Right cardiac atrium (tissue), 5 donors: Measurements from ENCODE around the gene SLC37A1. TPM values are rescaled to one million over a fixed set of nuclear protein-coding genes. Genes with fewer than 3 reads are reported as not detected.

ENCODE experiments used
- ATAC-seq, 2 donors: fragments of 200-7000 bp; cut with Tn5 transposase; one replicate each; pipeline versions ENCODE4 v1.8.0 to v1.9.1; 2020; ENCODE audit warnings: moderate library complexity in 2 of 2, mild to moderate bottlenecking in 1 of 2
- DNase-seq, 3 donors: peaks; one replicate each; pipeline ENCODE4 v3.0.0-alpha.2; 2020
- H3K27ac ChIP-seq: one replicate; pipeline ENCODE4 v1.5.1; 2013; ENCODE audit warnings: mild to moderate bottlenecking, low read length, control low read depth, moderate library complexity
- H3K27me3 ChIP-seq: one replicate; pipeline ENCODE4 v1.6.1; 2013; ENCODE audit not compliant: control insufficient read depth, insufficient read depth
- H3K4me1 ChIP-seq: one replicate; pipeline ENCODE4 v1.6.1; 2013; ENCODE audit warnings: low read length; ENCODE audit not compliant: control insufficient read depth, insufficient read depth
- H3K4me3 ChIP-seq: one replicate; pipeline ENCODE4 v1.5.1; 2013; ENCODE audit warnings: low read length, control low read depth
- H3K9me3 ChIP-seq: one replicate; pipeline ENCODE4 v1.6.1; 2013; ENCODE audit warnings: low read length; ENCODE audit not compliant: control insufficient read depth
- WGBS: extraction: QIAGEN DNeasy Blood & Tissue Kit; methylation state at CpG from one replicate; pipeline ENCODE4 v1.1.7; 2013; 5-methylcytosine and 5-hydroxymethylcytosine counted together
- intact Hi-C, 4 donors: fragments of 100-400 bp; cut with DNase I; formaldehyde crosslinking; loops; one replicate each; pipeline versions ENCODE4 v1.11.0 to v1.14.0; 2022 to 2023
- polyA plus RNA-seq: library from polyadenylated mRNA; stranded (reverse); fragments of 200-250 nt; gene quantifications from one replicate; pipeline ENCODE4 v1.2.3, GENCODE V29; 2013
- total RNA-seq, 4 donors: library from RNA; stranded (reverse); fragmentation: NEBNext Ultra II Directional; extraction: Animal tissue kit (Norgen Biotek cat#: 25700); gene quantifications; one replicate each; pipeline ENCODE4 v1.2.1, GENCODE V29; 2021
- donor health status: healthy with polysubstance abuse.
- donor health status: DM: no; HTN: yes; CAD: no.
- donor health status: DM: no; HTN: no; CAD: no.
- donor health status: DM: no; HTN: yes; CAD: no; lungs with severe emphysema.
- donor health status: DM: yes; HTN: yes; CAD: no.

Gene SLC37A1
- total and polyA plus RNA-seq, 5 donors, result 1.9 to 2.9 (median 2.9) TPM

DNA sequence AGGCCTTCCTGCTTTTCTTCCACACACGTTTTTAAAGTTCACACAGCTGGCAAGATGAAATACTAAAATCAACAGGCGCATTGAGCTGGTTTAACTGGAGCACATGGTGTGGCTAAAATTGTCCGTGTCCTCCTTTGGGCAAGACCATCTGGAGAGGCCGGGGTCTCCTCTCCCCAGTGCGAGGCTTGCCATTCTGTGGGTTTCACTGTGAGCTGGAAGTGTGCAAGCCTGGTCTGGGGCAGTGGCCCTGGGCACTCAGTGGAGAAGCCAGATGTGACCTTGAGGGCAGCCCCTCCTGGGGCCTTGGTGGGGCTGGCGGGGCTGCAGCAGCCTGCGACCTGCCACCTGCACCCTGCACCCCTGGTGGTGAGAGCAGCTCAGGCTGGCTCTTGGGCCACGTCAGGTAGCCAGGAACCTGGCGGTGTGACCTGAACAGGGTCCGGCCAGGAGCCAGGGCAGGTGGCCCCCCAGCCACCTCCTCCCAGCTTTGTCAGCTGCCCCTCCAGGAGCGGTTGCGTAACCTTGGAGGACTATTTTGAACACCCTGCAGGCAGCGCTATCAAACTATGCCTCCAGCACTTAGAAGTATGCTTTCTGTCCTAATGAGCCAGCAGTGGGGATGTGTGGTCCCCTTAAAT lies 52.4 kb downstream of the SLC37A1 start:
- no peaks in the 10 kb centered on the region for H3K4me1 ChIP-seq
- no peak for ATAC-seq
- WGBS, result 91% methylated on average over 13 of the region's 13 CpGs
- H3K4me3 ChIP-seq, result no peak overlapping the region
- no peaks in the 10 kb centered on the region for H3K9me3 ChIP-seq
- H3K27ac ChIP-seq, result no peak overlapping the region
- intact Hi-C loops, result no loop called here
- H3K27me3 ChIP-seq, result no peaks in the 10 kb centered on the region
- DNase-seq, result no peak

DNA sequence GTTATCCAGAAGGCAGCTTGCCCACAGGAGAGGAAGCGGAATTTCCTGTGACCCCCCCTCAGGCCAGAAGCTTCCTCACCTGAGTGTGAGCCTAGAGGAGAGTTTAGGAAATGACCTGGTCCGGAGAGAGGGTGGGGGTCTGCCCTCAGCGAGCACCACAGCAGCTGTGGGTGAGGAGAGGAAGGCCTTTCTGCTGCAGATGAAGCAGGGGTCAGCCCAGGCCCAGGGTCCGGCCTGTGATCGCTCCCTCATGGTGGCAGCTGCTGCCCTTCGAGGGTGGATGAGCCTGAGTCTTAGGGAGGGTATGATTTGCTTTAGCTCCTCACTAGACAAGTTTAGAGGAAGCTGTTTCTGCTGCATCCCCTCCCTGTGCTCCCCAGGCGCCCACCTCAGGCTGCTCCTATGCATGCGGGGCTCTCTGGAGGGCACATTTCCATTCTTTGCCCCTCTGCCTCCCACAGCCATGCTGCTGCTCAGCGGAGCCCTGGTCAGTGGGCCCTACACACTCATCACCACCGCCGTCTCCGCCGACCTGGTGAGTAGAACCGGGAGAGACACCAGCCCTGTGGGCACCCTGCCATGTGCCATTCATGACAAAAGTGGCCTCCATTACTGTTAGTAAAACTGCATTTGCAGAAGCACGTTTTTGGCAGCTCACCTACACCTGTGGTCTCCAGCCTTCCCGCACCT lies 53.0 kb downstream of the SLC37A1 start:
- H3K4me3 ChIP-seq, result no peak overlapping the region
- no peak overlapping the region for H3K27ac ChIP-seq
- DNase-seq (peak in 1 of 3 donors; percentile 4), ATAC-seq (no peak)
- WGBS, result 89% methylated on average over 16 of the region's 16 CpGs
- H3K9me3 ChIP-seq, result no peaks in the 10 kb centered on the region
- no peaks in the 10 kb centered on the region for H3K4me1 ChIP-seq
- intact Hi-C loops, result no loop called here
- H3K27me3 ChIP-seq, result no peaks in the 10 kb centered on the region

DNA sequence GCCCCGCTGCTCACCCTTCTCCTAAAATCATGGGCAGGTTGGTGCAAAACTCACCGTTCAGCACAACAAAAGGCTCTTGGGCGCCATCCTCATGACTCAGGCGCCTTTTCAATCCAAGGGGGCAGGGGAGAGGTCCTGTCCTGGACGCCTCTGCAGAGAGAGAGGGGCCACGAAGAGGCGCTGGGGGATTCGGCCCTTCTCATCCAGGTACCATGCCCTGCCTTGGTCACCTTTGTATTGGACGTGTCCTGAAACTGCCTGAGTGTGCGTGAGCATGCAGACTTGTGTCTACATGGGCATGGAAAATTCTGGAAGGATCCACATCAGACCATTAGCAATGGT lies 53.5 kb downstream of the SLC37A1 start:
- Histone ChIP-seq H3K9me3 (no peaks in the 10 kb centered on the region), H3K4me3 (no peak overlapping the region), H3K27me3 (no peaks in the 10 kb centered on the region), H3K4me1 (no peaks in the 10 kb centered on the region), H3K27ac (no peak overlapping the region)
- intact Hi-C loops, result no loop called here
- no peak for ATAC-seq
- 94% methylated on average over 10 of the region's 10 CpGs for WGBS
- no peak for DNase-seq

DNA sequence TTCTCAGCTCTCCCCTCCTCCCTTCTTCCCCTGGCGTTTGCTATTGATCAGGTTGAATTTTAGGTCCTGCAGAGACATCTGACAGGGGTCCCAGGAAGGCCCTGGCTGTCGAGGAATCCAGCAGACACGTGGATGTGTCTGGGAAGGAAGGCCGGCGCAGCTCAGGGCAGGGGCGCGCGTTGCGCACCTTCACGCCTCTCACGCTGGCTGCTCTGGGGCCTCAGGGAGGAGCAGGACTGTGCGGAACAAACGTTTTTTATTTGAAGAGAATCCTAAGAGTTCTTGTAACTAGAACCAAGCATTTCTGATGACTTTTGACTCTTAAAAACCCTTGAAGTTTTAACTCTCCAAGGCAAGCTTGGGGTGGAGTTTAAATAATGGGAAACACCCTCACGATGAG lies 54.2 kb downstream of the SLC37A1 start:
- DNase-seq (peak in 1 of 3 donors; percentile 17), ATAC-seq (no peak)
- Histone ChIP-seq H3K27ac (no peak overlapping the region), H3K9me3 (no peaks in the 10 kb centered on the region), H3K4me1 (no peaks in the 10 kb centered on the region), H3K4me3 (no peak overlapping the region), H3K27me3 (no peaks in the 10 kb centered on the region)
- intact Hi-C loops, result no loop called here
- WGBS, result 85% methylated on average over 14 of the region's 14 CpGs

DNA sequence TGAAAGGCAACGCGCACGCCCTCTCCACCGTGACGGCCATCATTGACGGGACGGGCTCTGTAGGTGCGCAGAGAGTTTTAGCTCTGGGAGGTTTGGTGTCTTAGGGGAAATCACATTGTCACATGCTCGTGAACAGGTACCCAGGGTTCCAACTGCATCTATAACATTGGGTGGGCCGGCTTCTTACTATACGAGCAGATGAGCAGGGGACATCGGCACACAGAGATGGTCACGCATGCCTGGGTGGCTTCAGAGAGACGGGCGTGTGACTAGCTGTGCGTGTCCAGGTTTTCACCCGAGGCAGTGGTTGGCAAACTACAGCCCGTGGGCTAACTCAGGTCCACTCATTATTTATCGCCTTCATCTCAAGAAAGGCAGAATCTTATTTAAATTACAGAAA lies 54.7 kb downstream of the SLC37A1 start:
- DNase-seq, result peak in 1 of 3 donors; percentile 21
- 96% methylated on average over 19 of the region's 19 CpGs for WGBS
- H3K4me1 ChIP-seq, result no peaks in the 10 kb centered on the region
- H3K27me3 ChIP-seq, result no peaks in the 10 kb centered on the region
- no peak for ATAC-seq
- H3K4me3 ChIP-seq, result no peak overlapping the region
- no peaks in the 10 kb centered on the region for H3K9me3 ChIP-seq
- intact Hi-C loops, result no loop called here
- no peak overlapping the region for H3K27ac ChIP-seq

DNA sequence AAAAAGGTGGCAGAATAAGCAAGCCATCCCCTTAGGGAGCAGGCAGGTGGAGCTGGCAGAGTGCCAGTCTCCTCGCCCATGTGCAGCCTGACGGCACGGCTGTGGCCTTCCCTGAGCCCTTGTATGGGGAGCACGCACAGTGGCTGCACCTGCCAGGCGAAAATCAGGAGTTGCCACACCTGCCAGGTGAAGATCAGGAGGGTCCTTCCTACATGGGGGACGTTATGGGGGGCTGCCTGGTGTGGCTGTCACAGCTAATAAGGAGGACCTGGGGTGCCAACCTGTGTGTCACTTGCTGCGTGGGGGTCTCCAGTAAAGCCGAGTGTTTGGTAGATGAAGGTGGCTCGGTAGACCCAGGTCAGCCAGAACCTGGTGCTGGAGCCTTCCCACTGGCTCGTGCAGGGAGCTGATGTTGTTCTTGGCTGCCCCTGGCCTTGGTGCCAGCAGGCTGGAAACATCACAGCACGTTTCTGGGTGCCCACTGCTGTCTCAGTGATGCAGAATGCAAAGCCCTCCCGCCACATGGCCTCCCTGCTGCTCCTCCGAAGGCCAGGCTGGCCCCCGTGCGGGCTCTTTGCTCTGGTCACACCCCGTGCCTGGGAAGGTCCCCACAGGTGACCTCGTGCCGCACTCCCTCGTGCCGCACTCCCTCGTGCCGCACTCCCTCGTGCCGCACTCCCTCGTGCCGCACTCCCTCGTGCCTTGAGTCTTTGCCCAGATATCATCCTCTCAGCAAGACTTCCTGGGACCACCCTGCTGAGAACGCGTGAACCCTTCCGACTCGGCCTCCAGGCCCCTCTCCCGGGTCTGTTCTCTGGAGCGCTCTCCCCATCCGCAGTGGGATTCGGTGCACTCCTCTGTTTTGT lies 55.4 kb downstream of the SLC37A1 start:
- Histone ChIP-seq H3K27me3 (no peaks in the 10 kb centered on the region), H3K4me3 (no peak overlapping the region), H3K4me1 (no peaks in the 10 kb centered on the region), H3K9me3 (no peaks in the 10 kb centered on the region), H3K27ac (no peak overlapping the region)
- DNase-seq, result peak in 1 of 3 donors; percentile 50
- WGBS, result 88% methylated on average over 35 of the region's 35 CpGs
- no peak for ATAC-seq
- intact Hi-C loops, result no loop called here

DNA sequence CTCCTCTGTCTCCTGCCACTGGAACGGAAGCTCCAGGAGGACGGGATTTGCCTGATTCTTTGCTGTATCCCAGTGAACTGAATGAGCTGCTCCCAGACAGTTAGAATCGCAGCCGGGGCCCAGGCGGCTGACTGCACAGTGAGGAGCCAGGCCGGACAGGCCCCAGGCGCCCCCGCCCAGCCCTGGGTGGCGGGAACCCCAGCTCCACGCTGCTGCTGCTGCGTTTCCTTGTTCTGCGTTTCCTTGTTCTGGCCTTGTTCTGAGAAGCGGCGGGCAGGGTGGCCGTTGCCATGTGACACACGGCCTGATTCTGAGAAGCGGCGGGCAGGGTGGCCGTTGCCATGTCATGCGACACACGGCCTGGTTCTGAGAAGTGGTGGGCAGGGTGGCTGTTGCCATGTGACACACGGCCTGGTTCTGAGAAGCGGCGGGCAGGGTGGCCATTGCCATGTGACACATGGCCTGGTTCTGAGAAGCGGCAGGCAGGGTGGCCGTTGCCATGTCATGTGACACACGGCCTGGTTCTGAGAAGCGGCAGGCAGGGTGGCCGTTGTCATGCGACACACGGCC lies 56.2 kb downstream of the SLC37A1 start:
- WGBS, result 92% methylated on average over 31 of the region's 31 CpGs
- peak in 1 of 3 donors; percentile 33 for DNase-seq
- no peak for ATAC-seq
- H3K27me3 ChIP-seq, result no peaks in the 10 kb centered on the region
- H3K4me1 ChIP-seq, result no peaks in the 10 kb centered on the region
- no peak overlapping the region for H3K4me3 ChIP-seq
- intact Hi-C loops, result no loop called here
- no peak overlapping the region for H3K27ac ChIP-seq
- no peaks in the 10 kb centered on the region for H3K9me3 ChIP-seq

DNA sequence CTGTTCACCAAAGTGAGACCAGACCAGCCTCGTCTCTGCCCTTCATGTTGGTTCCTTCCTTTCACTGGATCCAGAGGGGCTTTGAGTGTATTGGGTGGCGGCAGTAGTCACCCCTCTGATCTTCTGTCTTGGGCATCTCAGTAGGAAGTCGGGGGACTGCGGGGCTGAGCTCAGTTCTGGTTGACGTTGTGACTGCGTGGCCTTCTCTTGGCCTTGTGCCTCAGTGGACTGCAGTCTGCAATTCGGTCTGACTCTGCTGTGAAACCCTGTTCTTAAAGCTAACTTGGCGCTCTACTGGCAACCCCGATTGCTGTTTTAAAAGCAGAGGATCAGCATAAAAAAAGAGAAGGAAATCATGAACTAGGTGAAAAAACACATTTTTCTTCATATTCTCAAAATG lies 56.7 kb downstream of the SLC37A1 start:
- Histone ChIP-seq H3K27me3 (no peaks in the 10 kb centered on the region), H3K4me3 (no peak overlapping the region), H3K4me1 (no peaks in the 10 kb centered on the region), H3K27ac (no peak overlapping the region), H3K9me3 (no peaks in the 10 kb centered on the region)
- ATAC-seq (no peak), DNase-seq (peak in 1 of 3 donors; percentile 7)
- 90% methylated on average over 9 of the region's 9 CpGs for WGBS
- intact Hi-C loops, result no loop called here

DNA sequence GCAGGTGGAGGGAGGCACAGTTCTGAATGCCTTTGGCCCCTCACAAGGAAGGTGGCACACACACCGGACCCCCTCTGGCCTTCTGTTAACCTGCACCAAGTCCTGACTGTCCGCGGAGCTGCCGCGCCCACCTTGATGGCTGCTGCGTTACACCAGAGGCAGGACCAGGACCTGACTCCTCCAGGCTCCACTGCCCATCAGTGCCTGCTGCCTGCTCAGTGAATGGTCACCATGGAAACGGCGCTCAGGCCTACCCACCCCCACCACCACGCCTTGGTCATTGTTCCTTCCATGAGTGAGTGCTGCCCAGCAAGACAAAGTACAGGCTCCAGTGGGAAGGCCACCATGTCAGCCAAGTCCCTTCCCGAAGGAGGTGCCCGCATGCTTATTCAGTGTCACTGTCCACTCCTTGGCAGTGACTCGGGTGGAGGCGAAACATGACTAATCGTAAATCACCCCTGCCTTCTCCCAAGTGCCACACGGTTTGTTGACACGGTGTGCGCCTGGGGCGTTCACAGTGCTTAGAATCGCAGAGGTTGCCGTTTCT lies 57.3 kb downstream of the SLC37A1 start:
- intact Hi-C loops, result no loop called here
- Histone ChIP-seq H3K4me1 (no peaks in the 10 kb centered on the region), H3K4me3 (no peak overlapping the region), H3K9me3 (no peaks in the 10 kb centered on the region), H3K27ac (no peak overlapping the region), H3K27me3 (no peaks in the 10 kb centered on the region)
- DNase-seq (peak in 1 of 3 donors; percentile 46), ATAC-seq (no peak)
- 89% methylated on average over 20 of the region's 20 CpGs for WGBS

DNA sequence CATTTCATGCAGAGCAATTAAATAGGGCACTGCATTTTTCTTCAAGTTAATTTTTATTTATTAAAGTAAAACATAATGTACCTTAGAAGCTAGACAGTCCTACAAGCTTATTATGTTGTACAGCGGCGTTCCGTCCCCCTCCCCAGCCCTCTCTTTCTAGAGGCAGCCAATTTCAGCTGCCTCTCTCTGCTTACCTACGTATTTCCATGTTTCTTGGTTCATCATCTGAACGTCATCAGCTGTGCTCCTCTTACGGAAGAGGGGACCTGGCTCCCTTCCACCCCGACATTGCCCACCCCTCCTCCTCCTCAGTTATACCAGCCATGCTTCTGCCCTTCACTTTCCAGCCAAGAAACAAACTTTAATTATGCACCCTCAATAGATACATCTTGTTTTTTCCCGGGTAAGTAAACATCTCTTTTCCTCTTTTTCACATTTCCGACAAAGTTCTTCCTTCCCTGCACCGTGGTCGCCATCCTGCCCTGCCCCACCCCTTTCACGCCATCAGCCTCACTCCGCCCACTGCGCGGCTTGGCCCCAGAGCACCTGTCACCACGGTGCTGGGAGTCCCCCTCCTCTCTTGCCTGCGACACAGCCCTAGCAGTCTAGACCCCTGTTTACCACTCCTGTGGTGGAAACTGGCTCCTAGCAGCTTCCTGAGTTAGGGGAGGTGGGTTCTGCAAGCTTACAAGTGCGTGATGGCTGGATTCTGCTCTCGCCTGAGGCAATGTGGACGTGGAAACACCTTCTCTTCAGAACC lies 57.9 kb downstream of the SLC37A1 start:
- WGBS, result 86% methylated on average over 20 of the region's 20 CpGs
- H3K27me3 ChIP-seq, result no peaks in the 10 kb centered on the region
- no peak overlapping the region for H3K4me3 ChIP-seq
- H3K9me3 ChIP-seq, result no peaks in the 10 kb centered on the region
- ATAC-seq, result no peak
- no peak for DNase-seq
- H3K4me1 ChIP-seq, result no peaks in the 10 kb centered on the region
- H3K27ac ChIP-seq, result no peak overlapping the region
- intact Hi-C loops, result no loop called here
